Activated CD8-positive, alpha-beta T cell treated with anti-CD3 and anti-CD28 coated beads for 36 hours (primary cell): ENCODE results near the gene FIBCD1. TPM values are rescaled to one million over a fixed set of nuclear protein-coding genes. Genes with fewer than 3 reads are reported as not detected.

ENCODE experiments used
- ATAC-seq: fragments of 200-7000 bp; cut with Tn5 transposase; one replicate; pipeline ENCODE4 v1.10.0; 2021; ENCODE audit warnings: mild to moderate bottlenecking, moderate library complexity
- CTCF ChIA-PET: fragments of 350-600 bp; sonication (Branson Sonifier 250); formaldehyde crosslinking; loops from one replicate; lab custom pipeline; 2021; ENCODE audit warnings: antibody characterized with exemption; lab: Charles Lee
- POLR2A ChIA-PET: fragments of 350-600 bp; sonication (Branson Sonifier 250); formaldehyde crosslinking; loops from one replicate; lab custom pipeline; 2021; ENCODE audit warnings: antibody characterized with exemption; lab: Charles Lee
- DNase-seq: peaks from one replicate; pipeline ENCODE4 v3.0.0-alpha.2; 2020
- H3K27ac Mint-ChIP-seq: one replicate; pipeline ENCODE4 v1.8.0; 2021; ENCODE audit warnings: mild to moderate bottlenecking, mixed read lengths
- H3K27me3 Mint-ChIP-seq: one replicate; pipeline ENCODE4 v1.8.0; 2021; ENCODE audit warnings: mixed read lengths
- H3K36me3 Mint-ChIP-seq: one replicate; pipeline ENCODE4 v1.8.0; 2021; ENCODE audit warnings: low read depth, mixed read lengths
- H3K4me1 Mint-ChIP-seq: one replicate; pipeline ENCODE4 v1.8.0; 2021; ENCODE audit warnings: low read depth, mixed read lengths
- H3K4me3 Mint-ChIP-seq: one replicate; pipeline ENCODE4 v1.8.0; 2021; ENCODE audit warnings: mild to moderate bottlenecking, moderate library complexity, mixed read lengths
- H3K9me3 Mint-ChIP-seq: one replicate; pipeline ENCODE4 v1.8.0; 2021; ENCODE audit warnings: mixed read lengths
- intact Hi-C: fragments of 100-400 bp; cut with micrococcal nuclease; formaldehyde crosslinking; loops from one replicate; pipeline ENCODE4 v1.10.0; 2022
- total RNA-seq, 2 experiments: library from RNA; stranded (reverse); gene quantifications; one replicate each; pipeline ENCODE4 v1.2.3, GENCODE V29; 2021
- TF ChIP-seq, protein P1 (sequence below): fragments of 200-600 bp; IDR thresholded peaks from one replicate; pipeline ENCODE4 v1.8.0; 2022; ENCODE audit warnings: antibody characterized with exemption, mild to moderate bottlenecking

Gene FIBCD1
- total RNA-seq, 2 experiments from 2014 or later: not detected

DNA sequence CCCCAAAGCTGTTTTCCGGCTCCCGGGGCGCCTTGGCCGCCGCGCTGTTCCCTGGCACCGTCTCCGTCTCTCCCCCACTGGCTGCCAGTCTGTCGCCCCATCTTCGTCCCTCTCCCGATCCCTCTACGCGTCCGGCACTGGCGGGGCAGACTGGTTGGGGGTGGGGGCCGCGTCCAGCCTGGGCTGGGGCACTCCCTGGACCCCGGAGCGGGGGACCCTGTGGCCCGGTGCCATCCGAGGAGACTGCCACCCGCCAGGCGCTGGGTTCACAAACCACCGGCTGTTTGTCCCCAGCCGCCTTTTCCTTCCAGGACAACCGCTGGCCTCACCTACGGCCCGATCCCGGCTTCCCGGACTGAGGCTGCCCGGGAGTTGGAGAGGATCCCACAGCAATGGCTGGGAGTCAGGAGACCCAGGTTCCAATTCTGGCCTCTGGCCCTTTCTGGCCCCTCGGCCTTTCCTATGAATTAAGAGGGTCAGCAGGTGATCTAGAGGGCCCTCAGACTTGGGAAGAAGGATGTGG lies 1.0 kb upstream of the FIBCD1 start:
- ChIA-PET POLR2A (no interaction called here), CTCF (interaction anchor here (0.8 kb wide), 1 partner anchor 239 kb away, joined by 5 read pairs; no protein-coding TSS in a partner anchor)
- intact Hi-C loops: no loop called here
- peaks cover 7% of the 10 kb centered on the region for H3K4me1 Mint-ChIP-seq
- H3K27me3 Mint-ChIP-seq: peaks cover 40% of the 10 kb centered on the region
- TF ChIP-seq, protein P1, sequence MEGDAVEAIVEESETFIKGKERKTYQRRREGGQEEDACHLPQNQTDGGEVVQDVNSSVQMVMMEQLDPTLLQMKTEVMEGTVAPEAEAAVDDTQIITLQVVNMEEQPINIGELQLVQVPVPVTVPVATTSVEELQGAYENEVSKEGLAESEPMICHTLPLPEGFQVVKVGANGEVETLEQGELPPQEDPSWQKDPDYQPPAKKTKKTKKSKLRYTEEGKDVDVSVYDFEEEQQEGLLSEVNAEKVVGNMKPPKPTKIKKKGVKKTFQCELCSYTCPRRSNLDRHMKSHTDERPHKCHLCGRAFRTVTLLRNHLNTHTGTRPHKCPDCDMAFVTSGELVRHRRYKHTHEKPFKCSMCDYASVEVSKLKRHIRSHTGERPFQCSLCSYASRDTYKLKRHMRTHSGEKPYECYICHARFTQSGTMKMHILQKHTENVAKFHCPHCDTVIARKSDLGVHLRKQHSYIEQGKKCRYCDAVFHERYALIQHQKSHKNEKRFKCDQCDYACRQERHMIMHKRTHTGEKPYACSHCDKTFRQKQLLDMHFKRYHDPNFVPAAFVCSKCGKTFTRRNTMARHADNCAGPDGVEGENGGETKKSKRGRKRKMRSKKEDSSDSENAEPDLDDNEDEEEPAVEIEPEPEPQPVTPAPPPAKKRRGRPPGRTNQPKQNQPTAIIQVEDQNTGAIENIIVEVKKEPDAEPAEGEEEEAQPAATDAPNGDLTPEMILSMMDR: no peak
- no peaks in the 10 kb centered on the region for H3K9me3 Mint-ChIP-seq
- ATAC-seq (no peak), DNase-seq (no peak)
- no peak overlapping the region for H3K27ac Mint-ChIP-seq
- no peak overlapping the region for H3K4me3 Mint-ChIP-seq
- H3K36me3 Mint-ChIP-seq: no peaks in the 10 kb centered on the region

- peak; percentile 14 for DNase-seq
- H3K27me3 Mint-ChIP-seq: peaks cover 45% of the 10 kb centered on the region
- intact Hi-C loops: loop anchor here (10.0 kb wide), 1 partner anchor 235 kb away; no protein-coding TSS in a partner anchor
- peaks cover 7% of the 10 kb centered on the region for H3K4me1 Mint-ChIP-seq
- H3K36me3 Mint-ChIP-seq: no peaks in the 10 kb centered on the region
- TF ChIP-seq, protein P1: no peak
- no peak for ATAC-seq
- ChIA-PET CTCF (interaction anchor here (0.8 kb wide), 1 partner anchor 239 kb away, joined by 5 read pairs; no protein-coding TSS in a partner anchor), POLR2A (no interaction called here)
- H3K9me3 Mint-ChIP-seq: no peaks in the 10 kb centered on the region
- H3K4me3 Mint-ChIP-seq: no peak overlapping the region
- no peak overlapping the region for H3K27ac Mint-ChIP-seq
Measured at GRCh38 chr9:130939405-130940026, 469 bp upstream of the FIBCD1 start.

GRCh38 chr9:130938184-130938651 lies 829 bp downstream of the FIBCD1 start:
- H3K27me3 Mint-ChIP-seq: peaks cover 45% of the 10 kb centered on the region
- H3K4me1 Mint-ChIP-seq: peaks cover 7% of the 10 kb centered on the region
- ChIA-PET CTCF (no interaction called here), POLR2A (no interaction called here)
- intact Hi-C loops: loop anchor here (10.0 kb wide), 1 partner anchor 233 kb away; no protein-coding TSS in a partner anchor
- ATAC-seq (no peak), DNase-seq (no peak)
- TF ChIP-seq, protein P1: no peak
- no peak overlapping the region for H3K4me3 Mint-ChIP-seq
- no peak overlapping the region for H3K27ac Mint-ChIP-seq
- H3K9me3 Mint-ChIP-seq: no peaks in the 10 kb centered on the region
- no peaks in the 10 kb centered on the region for H3K36me3 Mint-ChIP-seq

GRCh38 chr9:130937146-130938076 lies 1.6 kb downstream of the FIBCD1 start:
- POLR2A ChIA-PET: interaction anchor here (1.0 kb wide), 1 partner anchor 188 kb away, joined by 3 read pairs; the partner anchor contains the start of gene NUP214
- Mint-ChIP-seq H3K4me3 (peak overlapping the region; percentile 24), H3K9me3 (no peaks in the 10 kb centered on the region), H3K27me3 (peaks cover 51% of the 10 kb centered on the region), H3K4me1 (peaks cover 7% of the 10 kb centered on the region), H3K27ac (no peak overlapping the region), H3K36me3 (no peaks in the 10 kb centered on the region)
- ATAC-seq (no peak), DNase-seq (no peak)
- CTCF ChIA-PET: interaction anchor here (0.9 to 1.6 kb wide), 2 partner anchors 71 to 236 kb away, joined by 3 to 5 read pairs; no protein-coding TSS in a partner anchor
- intact Hi-C loops: loop anchor here (10.0 kb wide), 1 partner anchor 233 kb away; no protein-coding TSS in a partner anchor
- TF ChIP-seq, protein P1: no peak
